Measurements from ENCODE around the gene CT45A2. TPM values are rescaled to one million over a fixed set of nuclear protein-coding genes. Genes with fewer than 3 reads are reported as not detected.

The CT45A2 gene
- total RNA-seq, result not detected in 2 replicates

GRCh38 chrX:135819912-135820311 lies at the start of gene CT45A2:
Gene CT45A2 (minus strand): TSS chrX:135820012. CDS start chrX:135816265, 3,747 bp downstream.

GRCh38 chrX:135854438-135854837 lies 34.6 kb upstream of the CT45A2 start, which contains the start of gene CT45A8:
Gene CT45A8 (minus strand): TSS chrX:135854538. CDS start chrX:135850783, 3,755 bp downstream.

GRCh38 chrX:135837180-135837579 lies 17.4 kb upstream of the CT45A2 start, which contains the start of gene CT45A7:
Gene CT45A7 (minus strand): TSS chrX:135837280. CDS start chrX:135833533, 3,747 bp downstream.

GRCh38 chrX:135802687-135803086 lies 17.1 kb downstream of the CT45A2 start, which contains the start of gene CT45A6:
Gene CT45A6 (minus strand): TSS chrX:135802787. CDS start chrX:135798993, 3,794 bp downstream.

GRCh38 chrX:135785403-135785802 lies 34.4 kb downstream of the CT45A2 start, which contains the start of gene CT45A5:
Gene CT45A5 (minus strand): TSS chrX:135785503. CDS start chrX:135781729, 3,774 bp downstream.

GRCh38 chrX:135768091-135768490 lies 51.7 kb downstream of the CT45A2 start, which contains the start of gene CT45A3:
Gene CT45A3 (minus strand): TSS chrX:135768191. CDS start chrX:135764444, 3,747 bp downstream.

Other genes starting within 250 kb of the CT45A2 start
- not detected in 2 replicates for gene CT45A1, start 106.4 kb downstream of the CT45A2 start, total RNA-seq
- gene CT45A3, start 51.8 kb downstream of the CT45A2 start, total RNA-seq, result not detected in 2 replicates
- gene CT45A5, start 34.5 kb downstream of the CT45A2 start, total RNA-seq, result not detected in 2 replicates
- not detected in 2 replicates for gene CT45A6, start 17.2 kb downstream of the CT45A2 start, total RNA-seq
- gene CT45A7, start 17.3 kb upstream of the CT45A2 start, total RNA-seq, result not detected in 2 replicates
- not detected in 2 replicates for gene CT45A8, start 34.5 kb upstream of the CT45A2 start, total RNA-seq
- gene CT45A9, start 51.8 kb upstream of the CT45A2 start, total RNA-seq, result not detected in 2 replicates
- gene CT45A10, start 73.4 kb upstream of the CT45A2 start, total RNA-seq, result not detected in 2 replicates
- not detected in 2 replicates for gene SAGE1, start 73.7 kb upstream of the CT45A2 start, total RNA-seq
- 16.9 and 18.8 TPM in 2 replicates for gene MMGT1, start 154.0 kb upstream of the CT45A2 start, total RNA-seq
- 10.2 and 11.5 TPM in 2 replicates for gene SLC9A6, start 165.4 kb upstream of the CT45A2 start, total RNA-seq